OCI-LY1 (cell line): ENCODE results near the gene PIP5K1C.

ENCODE experiments used
- H2AFZ ChIP-seq: fragments of 200-600 bp; sonication (generic), shearing (Covaris generic); 2 replicates; pipeline ENCODE4 v1.6.0; 2014; ENCODE audit warnings: antibody characterized with exemption, mild to moderate bottlenecking, low read length
- H3F3A ChIP-seq: fragments of 200-600 bp; sonication (generic), shearing (Covaris generic); 2 replicates; pipeline ENCODE4 v1.6.0; 2014; ENCODE audit warnings: mild to moderate bottlenecking, antibody characterized with exemption, low read length, moderate library complexity; ENCODE audit not compliant: insufficient read depth
- H3K27ac ChIP-seq: fragments of 200-600 bp; sonication (generic); 2 replicates; pipeline ENCODE4 v1.5.1; 2014; ENCODE audit warnings: low read length, mixed run types, mild to moderate bottlenecking, low read depth; ENCODE audit not compliant: poor library complexity, severe bottlenecking
- H3K27me3 ChIP-seq: fragments of 200-600 bp; sonication (generic); 2 replicates; pipeline ENCODE4 v1.6.0; 2014; ENCODE audit warnings: antibody characterized with exemption, mild to moderate bottlenecking, low read length, moderate library complexity; ENCODE audit not compliant: insufficient read depth
- H3K36me3 ChIP-seq: fragments of 200-600 bp; sonication (generic); 2 replicates; pipeline ENCODE4 v1.6.1; 2014; ENCODE audit warnings: mild to moderate bottlenecking, antibody characterized with exemption, low read length, moderate library complexity, mixed read lengths; ENCODE audit not compliant: insufficient read depth
- H3K4me1 ChIP-seq: fragments of 200-600 bp; sonication (generic); 2 replicates; pipeline ENCODE4 v1.5.1; 2014; ENCODE audit warnings: mild to moderate bottlenecking, low read length, moderate library complexity; ENCODE audit not compliant: insufficient read depth, severe bottlenecking
- H3K4me2 ChIP-seq: fragments of 200-600 bp; sonication (generic), shearing (Covaris generic); 2 replicates; pipeline ENCODE4 v1.6.1; 2014; ENCODE audit warnings: low read length
- H3K4me3 ChIP-seq: fragments of 200-600 bp; sonication (generic); 2 replicates; pipeline ENCODE4 v1.5.1; 2014; ENCODE audit warnings: low read length, low read depth, mild to moderate bottlenecking, mixed read lengths; ENCODE audit not compliant: poor library complexity, severe bottlenecking
- H3K79me2 ChIP-seq: fragments of 200-600 bp; shearing (Covaris generic); 2 replicates; pipeline ENCODE4 v1.6.1; 2016; ENCODE audit warnings: mixed run types, low read length, mixed read lengths; ENCODE audit not compliant: insufficient read depth
- H3K9ac ChIP-seq: fragments of 200-600 bp; sonication (generic), shearing (Covaris generic); 2 replicates; pipeline ENCODE4 v1.6.1; 2014; ENCODE audit warnings: mild to moderate bottlenecking, low read length, mixed read lengths
- H3K9me2 ChIP-seq: fragments of 200-600 bp; sonication (generic), shearing (Covaris generic); 2 replicates; pipeline ENCODE4 v1.6.1; 2014; ENCODE audit warnings: low read depth, mild to moderate bottlenecking, low read length, mixed read lengths
- H3K9me3 ChIP-seq: fragments of 200-600 bp; shearing (Covaris generic); 2 replicates; pipeline ENCODE4 v1.6.1; 2014; ENCODE audit warnings: low read length, mixed read lengths
- H4K20me1 ChIP-seq: fragments of 200-600 bp; sonication (generic), shearing (Covaris generic); 2 replicates; pipeline ENCODE4 v1.6.0; 2016; ENCODE audit warnings: mild to moderate bottlenecking, low read length; ENCODE audit not compliant: insufficient read depth
- EZH2 ChIP-seq: fragments of 200-600 bp; sonication (generic), shearing (Covaris generic); IDR thresholded peaks from 2 replicates; pipeline ENCODE4 v1.8.0; 2017; ENCODE audit warnings: borderline replicate concordance, mixed run types, mild to moderate bottlenecking, antibody characterized with exemption, low read length, moderate library complexity, mixed read lengths
- TF ChIP-seq, protein P1 (sequence below): fragments of 200-600 bp; sonication (generic), shearing (Covaris generic); IDR thresholded peaks from 2 replicates; pipeline ENCODE4 v1.5.1; 2017; ENCODE audit warnings: mild to moderate bottlenecking, antibody characterized with exemption, low read length, moderate library complexity, mixed read lengths

Gene PIP5K1C

DNA sequence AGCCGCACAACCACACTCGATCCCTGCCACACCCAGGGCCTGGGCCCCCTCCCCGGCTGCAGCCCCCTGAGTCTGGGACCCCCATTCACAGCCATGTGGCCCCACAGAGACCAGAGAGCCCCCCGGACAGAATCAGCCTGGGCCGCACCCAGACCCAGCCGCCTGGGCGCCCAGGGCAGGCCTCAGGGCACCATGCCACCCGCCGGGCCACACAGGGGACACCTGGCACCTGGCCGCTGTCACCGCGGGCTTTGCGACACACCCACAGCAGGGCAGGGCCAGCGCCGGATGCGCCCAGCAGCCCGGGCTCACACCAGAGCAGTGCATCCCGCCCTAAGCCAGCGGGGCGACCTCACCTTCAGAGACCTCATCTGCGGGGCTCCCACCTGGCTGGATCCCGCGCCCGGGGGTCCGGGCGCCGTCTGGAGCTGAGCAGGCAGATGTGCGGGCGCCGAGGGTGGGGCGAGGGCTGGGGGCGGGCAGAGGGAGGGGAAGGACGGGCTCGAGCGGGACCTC is 94.0 kb downstream of the PIP5K1C start:
- Histone ChIP-seq H3K9me3 (no peaks in the 10 kb centered on the region), H3K4me1 (peaks cover 10% of the 10 kb centered on the region), H2AFZ (no peak overlapping the region), H3K79me2 (no peaks in the 10 kb centered on the region), H3K9ac (no peak overlapping the region), H3K36me3 (peaks cover 10% of the 10 kb centered on the region; the same call in 1 of the 2 replicates), H3F3A (no peaks in the 10 kb centered on the region), H3K9me2 (no peaks in the 10 kb centered on the region), H4K20me1 (no peaks in the 10 kb centered on the region), H3K27me3 (no peaks in the 10 kb centered on the region; the same call in 1 of the 2 replicates), H3K4me2 (no peak overlapping the region), H3K4me3 (no peak overlapping the region), H3K27ac (no peak overlapping the region)
- no peak for TF ChIP-seq EZH2
- TF ChIP-seq, protein P1, sequence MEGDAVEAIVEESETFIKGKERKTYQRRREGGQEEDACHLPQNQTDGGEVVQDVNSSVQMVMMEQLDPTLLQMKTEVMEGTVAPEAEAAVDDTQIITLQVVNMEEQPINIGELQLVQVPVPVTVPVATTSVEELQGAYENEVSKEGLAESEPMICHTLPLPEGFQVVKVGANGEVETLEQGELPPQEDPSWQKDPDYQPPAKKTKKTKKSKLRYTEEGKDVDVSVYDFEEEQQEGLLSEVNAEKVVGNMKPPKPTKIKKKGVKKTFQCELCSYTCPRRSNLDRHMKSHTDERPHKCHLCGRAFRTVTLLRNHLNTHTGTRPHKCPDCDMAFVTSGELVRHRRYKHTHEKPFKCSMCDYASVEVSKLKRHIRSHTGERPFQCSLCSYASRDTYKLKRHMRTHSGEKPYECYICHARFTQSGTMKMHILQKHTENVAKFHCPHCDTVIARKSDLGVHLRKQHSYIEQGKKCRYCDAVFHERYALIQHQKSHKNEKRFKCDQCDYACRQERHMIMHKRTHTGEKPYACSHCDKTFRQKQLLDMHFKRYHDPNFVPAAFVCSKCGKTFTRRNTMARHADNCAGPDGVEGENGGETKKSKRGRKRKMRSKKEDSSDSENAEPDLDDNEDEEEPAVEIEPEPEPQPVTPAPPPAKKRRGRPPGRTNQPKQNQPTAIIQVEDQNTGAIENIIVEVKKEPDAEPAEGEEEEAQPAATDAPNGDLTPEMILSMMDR = no peak

GRCh38 chr19:3605770-3606169 is 94.5 kb downstream of the PIP5K1C start:
- peaks cover 10% of the 10 kb centered on the region for H3K4me1 ChIP-seq
- no peak overlapping the region for H3K4me3 ChIP-seq
- TF ChIP-seq, protein P1 = no peak
- TF ChIP-seq EZH2 = no peak
- 0 out of 2 replicates have a peak, but pooled peaks cover 7% of the 10 kb centered on the region for H3K36me3 ChIP-seq
- no peaks in the 10 kb centered on the region for H4K20me1 ChIP-seq
- no peaks in the 10 kb centered on the region for H3K9me2 ChIP-seq
- H3K4me2 ChIP-seq = no peak overlapping the region
- no peak overlapping the region for H3K27ac ChIP-seq
- no peaks in the 10 kb centered on the region for H3K9me3 ChIP-seq
- H3F3A ChIP-seq = no peaks in the 10 kb centered on the region
- H3K27me3 ChIP-seq = no peaks in the 10 kb centered on the region; the same call in 1 of the 2 replicates
- H3K79me2 ChIP-seq = no peaks in the 10 kb centered on the region
- H2AFZ ChIP-seq = no peak overlapping the region
- H3K9ac ChIP-seq = no peak overlapping the region

DNA sequence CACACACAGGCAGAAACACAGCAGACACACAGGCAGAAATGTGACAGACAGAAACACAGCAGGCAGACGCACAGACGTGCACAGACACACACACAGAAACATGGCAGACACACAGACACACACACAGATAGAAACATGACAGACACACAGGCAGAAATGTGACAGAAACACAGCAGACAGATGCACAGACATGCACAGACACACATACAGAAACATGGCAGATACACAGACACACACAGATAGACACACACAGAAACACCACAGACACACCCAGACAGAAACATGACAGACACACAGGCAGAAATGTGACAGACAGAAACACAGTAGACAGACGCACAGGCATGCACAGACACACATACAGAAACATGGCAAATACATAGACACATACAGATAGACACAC is 94.9 kb downstream of the PIP5K1C start:
- H3K27me3 ChIP-seq = no peaks in the 10 kb centered on the region; the same call in 1 of the 2 replicates
- TF ChIP-seq EZH2 = no peak
- TF ChIP-seq, protein P1 = no peak
- no peaks in the 10 kb centered on the region for H3F3A ChIP-seq
- no peak overlapping the region for H3K27ac ChIP-seq
- no peak overlapping the region for H3K4me3 ChIP-seq
- 0 out of 2 replicates have a peak, but pooled peaks cover 4% of the 10 kb centered on the region for H3K36me3 ChIP-seq
- H3K4me2 ChIP-seq = no peak overlapping the region
- H4K20me1 ChIP-seq = no peaks in the 10 kb centered on the region
- H2AFZ ChIP-seq = no peak overlapping the region
- peaks cover 10% of the 10 kb centered on the region for H3K4me1 ChIP-seq
- no peaks in the 10 kb centered on the region for H3K79me2 ChIP-seq
- H3K9me2 ChIP-seq = no peaks in the 10 kb centered on the region
- no peaks in the 10 kb centered on the region for H3K9me3 ChIP-seq
- H3K9ac ChIP-seq = no peak overlapping the region
